AG04450 (cell line): ENCODE data around the gene SLC17A4. TPM values are rescaled to one million over a fixed set of nuclear protein-coding genes. Genes with fewer than 3 reads are reported as not detected.
"Not testable (repeated sequence)": the region's sequence is repeated elsewhere in the genome, so short reads cannot be mapped to it uniquely, and the experiment has no call there.

Experiments
- CTCF ChIA-PET: fragments of 300-600, 350-600 bp; formaldehyde crosslinking; extraction: SDS; loops from one replicate; lab custom pipeline; 2022; ENCODE audit warnings: antibody characterized with exemption, inconsistent platforms; lab: Charles Lee
- POLR2A ChIA-PET: fragments of 350-600 bp; formaldehyde crosslinking; extraction: SDS; loops from one replicate; lab custom pipeline; 2021; ENCODE audit warnings: antibody characterized with exemption, inconsistent platforms; lab: Yijun Ruan, JAX
- DNase-seq: peaks from one replicate; pipeline ENCODE4 v3.0.0-alpha.2; 2011; ENCODE audit warnings: low read depth, low spot score
- H3K27ac ChIP-seq: one replicate; pipeline ENCODE4 v1.5.1; 2012; ENCODE audit warnings: low read depth, low read length, control low read depth
- H3K27me3 ChIP-seq: one replicate; pipeline ENCODE4 v1.6.0; 2012; ENCODE audit warnings: low read length; ENCODE audit not compliant: control insufficient read depth, insufficient read depth
- H3K4me3 ChIP-seq: 2 replicates; pipeline ENCODE4 v1.5.1; 2011; ENCODE audit warnings: mild to moderate bottlenecking, low read depth, low read length, control low read depth
- H3K9me3 ChIP-seq: 2 replicates; pipeline ENCODE4 v1.5.1; 2012; ENCODE audit warnings: low read length; ENCODE audit not compliant: control insufficient read depth, insufficient read depth
- polyA plus RNA-seq: library from polyadenylated mRNA; depleted of rRNA; stranded (reverse); fragments of >200 nt; gene quantifications from 2 replicates; pipeline ENCODE4 v1.2.3, GENCODE V29; 2011
- TF ChIP-seq, protein P1 (sequence below): IDR thresholded peaks from 2 replicates; pipeline ENCODE4 v1.5.1; 2011; ENCODE audit warnings: low read depth, low read length, control low read depth, inconsistent platforms

The SLC17A4 gene
- polyA plus RNA-seq, 1 experiment, result not detected

DNA sequence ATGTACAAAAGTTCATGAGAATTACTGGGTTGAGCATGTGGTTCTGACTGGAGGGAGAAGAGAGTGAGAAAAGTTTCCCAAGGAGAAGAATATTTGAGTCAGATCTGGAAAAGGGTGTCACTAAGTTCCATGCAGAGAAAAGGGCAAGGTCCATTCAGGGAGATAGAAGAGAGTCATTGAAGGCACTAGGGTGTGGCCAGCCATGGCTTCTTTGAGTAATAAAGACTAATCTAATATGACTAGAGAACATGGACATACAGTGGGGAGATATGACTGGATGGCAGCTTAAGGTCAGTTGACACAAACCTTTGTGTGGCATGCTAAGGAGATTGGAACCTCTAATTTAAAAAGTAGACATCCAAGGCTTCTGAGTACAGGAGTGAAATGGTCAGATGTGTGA, 10.7 kb upstream of the SLC17A4 start:
- Histone ChIP-seq H3K27me3 (no peaks in the 10 kb centered on the region), H3K27ac (no peak overlapping the region), H3K9me3 (no peaks in the 10 kb centered on the region), H3K4me3 (no peak overlapping the region)
- ChIA-PET POLR2A (no interaction called here), CTCF (no interaction called here)
- no peak for DNase-seq
- TF ChIP-seq, protein P1, sequence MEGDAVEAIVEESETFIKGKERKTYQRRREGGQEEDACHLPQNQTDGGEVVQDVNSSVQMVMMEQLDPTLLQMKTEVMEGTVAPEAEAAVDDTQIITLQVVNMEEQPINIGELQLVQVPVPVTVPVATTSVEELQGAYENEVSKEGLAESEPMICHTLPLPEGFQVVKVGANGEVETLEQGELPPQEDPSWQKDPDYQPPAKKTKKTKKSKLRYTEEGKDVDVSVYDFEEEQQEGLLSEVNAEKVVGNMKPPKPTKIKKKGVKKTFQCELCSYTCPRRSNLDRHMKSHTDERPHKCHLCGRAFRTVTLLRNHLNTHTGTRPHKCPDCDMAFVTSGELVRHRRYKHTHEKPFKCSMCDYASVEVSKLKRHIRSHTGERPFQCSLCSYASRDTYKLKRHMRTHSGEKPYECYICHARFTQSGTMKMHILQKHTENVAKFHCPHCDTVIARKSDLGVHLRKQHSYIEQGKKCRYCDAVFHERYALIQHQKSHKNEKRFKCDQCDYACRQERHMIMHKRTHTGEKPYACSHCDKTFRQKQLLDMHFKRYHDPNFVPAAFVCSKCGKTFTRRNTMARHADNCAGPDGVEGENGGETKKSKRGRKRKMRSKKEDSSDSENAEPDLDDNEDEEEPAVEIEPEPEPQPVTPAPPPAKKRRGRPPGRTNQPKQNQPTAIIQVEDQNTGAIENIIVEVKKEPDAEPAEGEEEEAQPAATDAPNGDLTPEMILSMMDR, result no peak

DNA sequence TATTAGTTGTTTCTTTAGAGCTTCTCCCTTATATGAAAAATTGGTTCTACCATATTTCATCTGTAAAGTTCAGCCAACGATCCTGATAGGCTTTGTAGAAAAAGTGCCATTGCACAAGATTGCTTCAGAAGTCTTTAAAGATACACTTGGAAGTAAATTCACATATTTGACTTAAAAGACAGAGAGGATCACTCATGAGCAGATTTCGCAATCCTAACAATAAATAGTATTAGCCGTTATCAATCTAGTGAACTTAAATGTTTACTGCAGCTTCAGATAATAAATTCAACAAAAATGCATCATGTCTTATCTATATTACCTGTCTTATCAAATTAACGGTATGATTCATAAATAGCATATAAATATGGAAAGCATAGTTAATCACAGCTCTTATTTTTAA, 8.7 kb upstream of the SLC17A4 start:
- Histone ChIP-seq H3K9me3 (no peaks in the 10 kb centered on the region), H3K27me3 (no peaks in the 10 kb centered on the region), H3K4me3 (no peak overlapping the region), H3K27ac (no peak overlapping the region)
- ChIA-PET CTCF (no interaction called here), POLR2A (no interaction called here)
- DNase-seq, result no peak
- TF ChIP-seq, protein P1, result no peak

DNA sequence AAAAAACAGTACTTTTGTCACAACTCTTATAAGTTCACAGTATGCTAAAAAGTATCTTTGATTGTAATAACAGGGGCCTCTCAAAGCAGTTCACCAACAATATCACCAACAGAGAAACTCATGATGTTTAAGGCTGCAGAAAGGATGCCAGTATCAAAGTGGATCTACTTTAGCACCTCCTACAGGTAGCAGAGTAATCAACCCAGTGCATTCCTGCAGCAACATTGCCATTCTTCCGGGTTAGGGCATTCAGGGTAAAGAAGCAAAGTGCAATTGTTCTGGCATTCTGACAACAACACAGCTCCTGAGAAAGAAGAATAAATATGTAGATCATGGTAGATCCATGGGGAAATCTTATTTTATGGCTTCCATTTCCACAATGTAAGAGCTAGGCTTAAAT, 7.6 kb upstream of the SLC17A4 start:
- TF ChIP-seq, protein P1, result no peak
- ChIA-PET POLR2A (no interaction called here), CTCF (no interaction called here)
- H3K27me3 ChIP-seq, result no peaks in the 10 kb centered on the region
- DNase-seq, result no peak
- no peaks in the 10 kb centered on the region for H3K9me3 ChIP-seq
- no peak overlapping the region for H3K27ac ChIP-seq
- no peak overlapping the region for H3K4me3 ChIP-seq

DNA sequence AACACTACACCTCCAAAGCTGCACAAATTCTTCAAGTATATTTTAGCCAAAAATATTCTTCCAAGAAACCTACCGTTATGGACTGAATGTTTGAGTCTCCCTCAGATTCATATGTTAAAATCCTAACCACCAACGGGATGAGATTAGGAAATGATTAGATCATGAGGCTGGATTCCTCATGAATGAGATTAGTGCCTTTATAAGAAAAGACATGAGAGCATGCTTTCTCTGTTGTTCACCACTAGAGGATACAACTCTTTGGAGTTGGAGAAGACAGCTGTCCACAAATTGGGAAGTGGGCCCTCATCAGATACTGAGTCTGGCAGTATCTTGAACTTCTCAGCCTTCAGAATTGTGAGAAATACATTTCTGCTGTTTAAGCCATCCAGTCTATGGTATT, 7.1 kb upstream of the SLC17A4 start:
- no peak overlapping the region for H3K27ac ChIP-seq
- no peaks in the 10 kb centered on the region for H3K9me3 ChIP-seq
- ChIA-PET POLR2A (no interaction called here), CTCF (no interaction called here)
- TF ChIP-seq, protein P1, result no peak
- no peaks in the 10 kb centered on the region for H3K27me3 ChIP-seq
- H3K4me3 ChIP-seq, result no peak overlapping the region
- DNase-seq, result no peak

DNA sequence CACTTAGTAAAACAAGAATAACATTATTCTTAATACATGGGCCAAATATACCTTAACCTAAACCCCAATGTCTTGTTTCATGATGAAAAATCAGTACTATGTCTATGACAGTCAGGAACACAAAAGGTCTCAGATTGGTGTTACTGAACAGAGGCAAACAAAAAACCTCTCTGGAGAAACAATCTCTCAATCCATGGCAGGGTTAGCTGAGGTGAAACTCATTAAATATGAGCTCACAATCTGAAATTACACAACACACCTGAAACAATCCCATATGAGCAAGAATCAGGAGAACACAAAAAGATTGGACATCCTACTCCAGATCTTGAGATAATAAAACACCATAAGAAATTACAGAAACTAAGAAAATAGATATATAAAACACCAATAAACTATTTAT, 6.5 kb upstream of the SLC17A4 start:
- DNase-seq, result no peak
- Histone ChIP-seq H3K27ac (no peak overlapping the region), H3K4me3 (no peak overlapping the region), H3K27me3 (no peaks in the 10 kb centered on the region), H3K9me3 (no peaks in the 10 kb centered on the region)
- TF ChIP-seq, protein P1, result no peak
- ChIA-PET CTCF (no interaction called here), POLR2A (no interaction called here)

DNA sequence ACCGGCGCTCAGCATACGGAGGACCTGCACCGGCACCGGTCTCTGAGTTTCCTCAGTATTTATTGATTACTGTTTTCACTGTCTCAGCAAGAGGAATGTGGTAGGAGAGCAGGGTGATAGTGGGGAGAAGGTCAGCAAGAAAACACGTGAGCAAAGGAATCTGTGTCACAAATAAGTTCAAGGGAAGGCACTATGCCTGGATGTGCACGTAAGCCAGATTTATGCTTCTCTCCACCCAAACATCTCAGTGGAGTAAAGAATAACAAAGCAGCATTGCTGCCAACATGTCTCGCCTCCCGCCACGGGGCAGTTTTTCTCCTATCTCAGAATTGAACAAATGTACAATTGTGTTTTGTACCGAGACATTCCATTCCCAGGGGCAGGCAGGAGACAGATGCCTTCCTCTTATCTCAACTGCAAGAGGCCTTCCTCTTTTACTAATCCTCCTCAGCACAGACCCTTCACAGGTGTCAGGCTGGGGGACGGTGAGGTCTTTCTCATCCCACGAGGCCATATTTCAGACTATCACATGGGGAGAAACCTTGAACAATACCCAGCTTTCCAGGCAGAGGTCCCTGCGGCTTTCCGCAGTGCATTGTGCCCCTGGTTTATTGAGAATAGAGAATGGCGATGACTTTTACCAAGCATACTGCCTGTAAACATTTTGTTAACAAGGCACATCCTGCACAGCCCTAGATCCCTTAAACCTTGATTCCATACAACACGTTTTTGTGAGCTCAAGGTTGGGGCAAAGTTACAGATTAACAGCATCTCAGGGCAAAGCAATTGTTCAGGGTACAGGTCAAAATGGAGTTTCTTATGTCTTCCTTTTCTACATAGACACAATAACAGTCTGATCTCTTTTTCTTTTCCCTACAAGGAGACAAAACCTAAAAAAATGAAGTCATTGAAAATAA, 5.7 kb upstream of the SLC17A4 start:
- POLR2A ChIA-PET, H3K27me3 ChIP-seq, H3K9me3 ChIP-seq, H3K27ac ChIP-seq, CTCF ChIA-PET, H3K4me3 ChIP-seq, DNase-seq: not testable (repeated sequence)
